SU-DHL-6 (cell line): ENCODE data around the gene FIGN.

Source experiments
- CTCF ChIP-seq: fragments of 200-600 bp; sonication (generic); IDR thresholded peaks from one replicate; pipeline ENCODE4 v1.5.1; 2017; ENCODE audit warnings: antibody characterized with exemption, mild to moderate bottlenecking, low read length, moderate library complexity; ENCODE audit not compliant: insufficient read depth, poor library complexity, severe bottlenecking
- EZH2phosphoT487 ChIP-seq: fragments of 200-600 bp; sonication (generic), shearing (Covaris generic); conservative IDR thresholded peaks from 2 replicates; pipeline ENCODE4 v1.6.1; 2018; ENCODE audit warnings: mild to moderate bottlenecking, antibody characterized with exemption, low read length, moderate library complexity, mixed read lengths

- TF ChIP-seq CTCF = no peak
- TF ChIP-seq EZH2phosphoT487 = no peak
Observed at GRCh38 chr2:163617517-163617916, 118.3 kb downstream of the FIGN start.
